ENCODE results near the gene TMEM163. TPM values are rescaled to one million over a fixed set of nuclear protein-coding genes. Genes with fewer than 3 reads are reported as not detected.

The TMEM163 gene
- total RNA-seq, 2 experiments from 2014 or later = 0.51 TPM; not detected in 1

DNA sequence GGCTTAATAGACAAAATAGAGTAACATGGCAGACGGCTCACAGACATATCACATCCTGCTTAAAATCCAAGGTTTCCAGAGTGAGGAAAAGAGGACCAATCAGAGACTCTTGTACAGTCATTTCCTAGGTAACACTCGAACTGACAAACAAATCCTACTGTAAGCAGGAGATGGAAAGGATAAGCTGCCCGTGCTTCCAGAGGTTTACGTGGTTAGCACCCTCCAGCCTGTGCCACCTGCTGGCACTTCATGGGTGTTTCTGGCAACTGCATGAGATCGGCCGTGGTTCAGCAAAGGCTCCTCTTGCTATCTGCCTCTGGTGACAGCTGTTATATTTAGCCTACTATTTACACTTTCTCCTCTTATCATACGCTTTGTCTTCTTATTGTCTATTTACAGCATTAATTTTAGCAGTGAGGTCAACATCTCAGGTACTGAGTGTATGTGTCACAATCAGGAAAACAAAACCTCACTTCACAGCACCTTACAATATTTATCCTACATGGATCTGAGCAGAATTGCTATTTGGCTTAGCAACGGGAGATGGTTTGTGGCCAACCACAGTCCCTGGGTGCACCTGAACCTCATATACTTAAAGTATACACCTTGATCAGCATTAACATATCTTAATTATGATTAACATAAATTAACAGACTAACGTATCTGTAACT, 226.9 kb downstream of the TMEM163 start:
- DNase-seq (ENCODE audit: low spot score) = no peak
- no TSS peak for BruUV-seq (replicated peaks)
- Histone ChIP-seq H3K36me3 (ENCODE audit: insufficient read depth, low read length) (no peaks in the 10 kb centered on the region), H3K27ac (ENCODE audit: low read depth, low read length, poor library complexity, severe bottlenecking) (no peak overlapping the region), H3K79me2 (ENCODE audit: insufficient read depth, low read depth, low read length) (no peaks in the 10 kb centered on the region), H3K4me3 (ENCODE audit: low read depth, low read length, poor library complexity, severe bottlenecking) (no peak overlapping the region), H3K9me3 (ENCODE audit: low read length) (no peaks in the 10 kb centered on the region), H4K20me1 (ENCODE audit: insufficient read depth, low read length) (no peaks in the 10 kb centered on the region), H3K4me1 (ENCODE audit: insufficient read depth, low read length, poor library complexity, severe bottlenecking) (no peaks in the 10 kb centered on the region), H3K4me2 (ENCODE audit: low read length) (no peak overlapping the region), H3K9me2 (ENCODE audit: insufficient read depth, low read length) (no peaks in the 10 kb centered on the region), H2AFZ (ENCODE audit: low read length) (no peak overlapping the region)
- ChIA-PET CTCF (ENCODE audit: unreplicated experiment) (no interaction called here), POLR2A (no interaction called here)
- intact Hi-C loops (cut with micrococcal nuclease; ENCODE audit: unreplicated experiment) = no loop called here
- TF ChIP-seq, protein P1, sequence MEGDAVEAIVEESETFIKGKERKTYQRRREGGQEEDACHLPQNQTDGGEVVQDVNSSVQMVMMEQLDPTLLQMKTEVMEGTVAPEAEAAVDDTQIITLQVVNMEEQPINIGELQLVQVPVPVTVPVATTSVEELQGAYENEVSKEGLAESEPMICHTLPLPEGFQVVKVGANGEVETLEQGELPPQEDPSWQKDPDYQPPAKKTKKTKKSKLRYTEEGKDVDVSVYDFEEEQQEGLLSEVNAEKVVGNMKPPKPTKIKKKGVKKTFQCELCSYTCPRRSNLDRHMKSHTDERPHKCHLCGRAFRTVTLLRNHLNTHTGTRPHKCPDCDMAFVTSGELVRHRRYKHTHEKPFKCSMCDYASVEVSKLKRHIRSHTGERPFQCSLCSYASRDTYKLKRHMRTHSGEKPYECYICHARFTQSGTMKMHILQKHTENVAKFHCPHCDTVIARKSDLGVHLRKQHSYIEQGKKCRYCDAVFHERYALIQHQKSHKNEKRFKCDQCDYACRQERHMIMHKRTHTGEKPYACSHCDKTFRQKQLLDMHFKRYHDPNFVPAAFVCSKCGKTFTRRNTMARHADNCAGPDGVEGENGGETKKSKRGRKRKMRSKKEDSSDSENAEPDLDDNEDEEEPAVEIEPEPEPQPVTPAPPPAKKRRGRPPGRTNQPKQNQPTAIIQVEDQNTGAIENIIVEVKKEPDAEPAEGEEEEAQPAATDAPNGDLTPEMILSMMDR (conservative IDR thresholded peaks at IDR 0.05; ENCODE audit: low read length) = peak; percentile 24; the same call in 1 of the 2 replicates
- no peak for TF ChIP-seq EZH2phosphoT487 (IDR thresholded peaks at IDR 0.05; ENCODE audit: borderline replicate concordance, low read depth, low read length)

DNA sequence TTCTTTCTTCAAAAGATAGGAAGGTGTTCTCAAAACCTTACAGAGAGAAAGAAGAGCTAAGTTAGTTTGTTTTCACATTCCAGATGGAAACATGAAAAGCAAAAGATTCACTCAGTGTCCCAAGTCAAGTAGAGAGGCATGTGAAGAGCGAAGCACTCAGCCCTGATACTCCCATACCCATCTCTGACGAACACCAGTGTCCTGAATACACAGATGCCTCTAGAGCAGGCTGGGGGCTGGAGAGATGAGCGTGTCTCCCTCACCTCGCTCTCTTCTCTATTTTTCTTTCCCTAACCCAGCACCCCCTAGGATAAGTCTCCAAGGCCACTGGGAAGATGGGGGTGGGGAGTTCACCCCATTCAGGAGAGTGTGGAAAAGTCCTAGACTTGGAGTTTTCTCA, 227.8 kb downstream of the TMEM163 start:
- Histone ChIP-seq H4K20me1 (ENCODE audit: insufficient read depth, low read length) (no peaks in the 10 kb centered on the region), H3K4me1 (ENCODE audit: insufficient read depth, low read length, poor library complexity, severe bottlenecking) (no peaks in the 10 kb centered on the region), H3K9me2 (ENCODE audit: insufficient read depth, low read length) (no peaks in the 10 kb centered on the region), H3K4me3 (ENCODE audit: low read depth, low read length, poor library complexity, severe bottlenecking) (no peak overlapping the region), H3K79me2 (ENCODE audit: insufficient read depth, low read depth, low read length) (no peaks in the 10 kb centered on the region), H2AFZ (ENCODE audit: low read length) (no peak overlapping the region), H3K4me2 (ENCODE audit: low read length) (no peak overlapping the region), H3K27ac (ENCODE audit: low read depth, low read length, poor library complexity, severe bottlenecking) (no peak overlapping the region), H3K9me3 (ENCODE audit: low read length) (no peaks in the 10 kb centered on the region), H3K36me3 (ENCODE audit: insufficient read depth, low read length) (no peaks in the 10 kb centered on the region)
- CTCF ChIA-PET (ENCODE audit: unreplicated experiment) = no interaction called here
- DNase-seq (ENCODE audit: low spot score) = no peak
- TF ChIP-seq, protein P1 (conservative IDR thresholded peaks at IDR 0.05; ENCODE audit: low read length) = no peak
- BruUV-seq (replicated peaks) = no TSS peak
- POLR2A ChIA-PET = no interaction called here
- intact Hi-C loops (cut with micrococcal nuclease; ENCODE audit: unreplicated experiment) = no loop called here

DNA sequence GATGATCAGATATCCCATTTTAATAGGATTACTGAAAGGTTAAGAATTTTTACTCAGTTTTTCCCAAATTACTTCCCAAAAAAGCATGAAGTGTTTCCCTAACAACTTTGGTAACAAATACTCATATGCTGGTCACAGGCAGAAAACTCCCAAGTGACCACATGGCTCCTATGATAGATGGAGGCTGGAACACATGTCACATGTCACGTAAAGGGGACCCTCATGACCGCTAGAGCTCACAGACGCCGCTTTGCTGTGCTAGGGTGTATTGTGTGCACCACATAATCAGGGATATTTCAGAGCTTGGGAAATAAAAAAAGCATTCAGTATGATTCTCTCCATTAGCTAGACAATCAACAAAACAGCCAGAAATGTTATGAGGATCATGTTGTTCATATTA, 228.2 kb downstream of the TMEM163 start:
- H3K4me1 ChIP-seq (ENCODE audit: insufficient read depth, low read length, poor library complexity, severe bottlenecking) = no peaks in the 10 kb centered on the region
- H3K27ac ChIP-seq (ENCODE audit: low read depth, low read length, poor library complexity, severe bottlenecking) = no peak overlapping the region
- H2AFZ ChIP-seq (ENCODE audit: low read length) = no peak overlapping the region
- TF ChIP-seq, protein P1 (conservative IDR thresholded peaks at IDR 0.05; ENCODE audit: low read length) = no peak
- TF ChIP-seq EZH2phosphoT487 (IDR thresholded peaks at IDR 0.05; ENCODE audit: borderline replicate concordance, low read depth, low read length) = no peak
- no TSS peak for BruUV-seq (replicated peaks)
- no peaks in the 10 kb centered on the region for H3K9me2 ChIP-seq (ENCODE audit: insufficient read depth, low read length)
- H4K20me1 ChIP-seq (ENCODE audit: insufficient read depth, low read length) = no peaks in the 10 kb centered on the region
- H3K4me3 ChIP-seq (ENCODE audit: low read depth, low read length, poor library complexity, severe bottlenecking) = no peak overlapping the region
- no peak overlapping the region for H3K4me2 ChIP-seq (ENCODE audit: low read length)
- CTCF ChIA-PET (ENCODE audit: unreplicated experiment) = no interaction called here
- DNase-seq (ENCODE audit: low spot score) = no peak
- no peaks in the 10 kb centered on the region for H3K9me3 ChIP-seq (ENCODE audit: low read length)
- intact Hi-C loops (cut with micrococcal nuclease; ENCODE audit: unreplicated experiment) = no loop called here
- no peaks in the 10 kb centered on the region for H3K36me3 ChIP-seq (ENCODE audit: insufficient read depth, low read length)
- H3K79me2 ChIP-seq (ENCODE audit: insufficient read depth, low read depth, low read length) = no peaks in the 10 kb centered on the region
- POLR2A ChIA-PET = no interaction called here

Data from OCI-LY7 (cell line).